ENCODE measurements around the gene HSP90AB1. TPM values are rescaled to one million over a fixed set of nuclear protein-coding genes. Genes with fewer than 3 reads are reported as not detected.

The HSP90AB1 gene
- total RNA-seq, 1 experiment from 2014 or later = 967 TPM

DNA sequence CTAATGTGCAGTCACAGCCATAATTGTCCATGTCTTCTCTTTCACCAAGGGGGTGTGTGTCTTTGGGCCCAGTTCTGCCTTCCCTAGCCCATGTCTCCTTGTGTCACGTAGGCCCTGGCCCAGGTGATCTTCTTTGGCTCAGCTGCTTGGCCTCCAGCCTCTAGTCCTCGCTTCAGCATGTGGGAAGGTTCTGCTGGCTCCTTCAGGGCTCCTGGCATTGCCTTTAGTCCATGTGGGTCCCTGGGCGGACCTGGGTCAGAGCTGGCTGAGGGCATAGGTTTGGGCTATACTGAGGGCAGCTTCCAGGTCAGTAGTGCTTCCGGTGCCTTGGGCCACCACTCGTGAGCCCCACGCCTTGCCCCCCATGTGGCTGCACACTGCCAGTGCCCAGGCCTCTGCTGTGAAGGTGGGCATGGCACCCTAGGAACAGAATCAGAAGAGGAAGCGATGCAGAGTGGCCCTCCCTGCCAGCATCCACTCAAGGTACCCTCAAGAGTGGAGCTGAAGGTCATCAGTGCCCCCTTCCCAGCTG, 53.5 kb downstream of the HSP90AB1 start:
- TF ChIP-seq, protein P1, sequence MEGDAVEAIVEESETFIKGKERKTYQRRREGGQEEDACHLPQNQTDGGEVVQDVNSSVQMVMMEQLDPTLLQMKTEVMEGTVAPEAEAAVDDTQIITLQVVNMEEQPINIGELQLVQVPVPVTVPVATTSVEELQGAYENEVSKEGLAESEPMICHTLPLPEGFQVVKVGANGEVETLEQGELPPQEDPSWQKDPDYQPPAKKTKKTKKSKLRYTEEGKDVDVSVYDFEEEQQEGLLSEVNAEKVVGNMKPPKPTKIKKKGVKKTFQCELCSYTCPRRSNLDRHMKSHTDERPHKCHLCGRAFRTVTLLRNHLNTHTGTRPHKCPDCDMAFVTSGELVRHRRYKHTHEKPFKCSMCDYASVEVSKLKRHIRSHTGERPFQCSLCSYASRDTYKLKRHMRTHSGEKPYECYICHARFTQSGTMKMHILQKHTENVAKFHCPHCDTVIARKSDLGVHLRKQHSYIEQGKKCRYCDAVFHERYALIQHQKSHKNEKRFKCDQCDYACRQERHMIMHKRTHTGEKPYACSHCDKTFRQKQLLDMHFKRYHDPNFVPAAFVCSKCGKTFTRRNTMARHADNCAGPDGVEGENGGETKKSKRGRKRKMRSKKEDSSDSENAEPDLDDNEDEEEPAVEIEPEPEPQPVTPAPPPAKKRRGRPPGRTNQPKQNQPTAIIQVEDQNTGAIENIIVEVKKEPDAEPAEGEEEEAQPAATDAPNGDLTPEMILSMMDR (IDR thresholded peaks at IDR 0.05; ENCODE audit: insufficient read depth in 1 of 2, low read depth in 1 of 2, low read length in 1 of 2, severe bottlenecking in 1 of 2, unreplicated experiment in 1 of 2) = no peak
- Mint-ChIP-seq H3K36me3 (ENCODE audit: insufficient read depth, unreplicated experiment) (peaks cover 32% of the 10 kb centered on the region), H3K9me3 (ENCODE audit: unreplicated experiment) (no peaks in the 10 kb centered on the region), H3K27ac (ENCODE audit: unreplicated experiment) (no peak overlapping the region), H3K27me3 (ENCODE audit: insufficient read depth, unreplicated experiment) (peaks cover 9% of the 10 kb centered on the region), H3K4me1 (ENCODE audit: low read depth, unreplicated experiment) (peaks cover 7% of the 10 kb centered on the region), H3K4me3 (ENCODE audit: unreplicated experiment) (no peak overlapping the region)
- no peak for DNase-seq
- peaks cover 9% of the 10 kb centered on the region; the same call in 1 of the 2 replicates for H3K4me1 ChIP-seq
- no peak overlapping the region for H3K4me3 ChIP-seq (ENCODE audit: low read depth, low read length)
- peaks cover 2% of the 10 kb centered on the region; the same call in 1 of the 2 replicates for H3K36me3 ChIP-seq (ENCODE audit: control insufficient read depth, insufficient read depth, low read length)
- intact Hi-C loops (cut with micrococcal nuclease; ENCODE audit: unreplicated experiment) = no loop called here
- CTCF ChIA-PET = no interaction called here
- BruUV-seq (replicated peaks) = no TSS peak
- H3K27me3 ChIP-seq (replicated peaks; ENCODE audit: control insufficient read depth, insufficient read depth, low read length) = peaks cover 4% of the 10 kb centered on the region; the same call in 1 of the 2 replicates
- POLR2A ChIA-PET = no interaction called here
- no peaks in the 10 kb centered on the region for H3K9me3 ChIP-seq

DNA sequence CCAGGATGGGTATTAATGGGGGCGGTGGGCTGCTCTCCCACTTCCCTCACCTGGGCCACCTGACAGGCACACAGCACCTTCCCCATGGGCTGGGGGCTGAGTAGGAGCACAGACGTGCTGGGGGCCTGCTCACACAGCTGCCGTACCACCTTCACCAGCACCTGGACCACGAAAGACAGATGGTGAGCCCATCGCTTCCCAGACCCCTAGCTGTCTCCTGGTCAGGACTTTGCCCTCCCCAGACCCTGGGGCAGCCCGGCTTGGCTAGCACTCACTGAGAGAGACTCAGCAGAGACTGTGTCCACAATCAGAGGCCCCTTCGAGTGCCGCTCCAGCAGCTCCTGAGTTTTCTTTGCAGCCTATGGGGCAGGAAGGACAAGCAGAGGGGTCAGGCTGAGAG, 54.2 kb downstream of the HSP90AB1 start:
- Mint-ChIP-seq H3K4me3 (ENCODE audit: unreplicated experiment) (no peak overlapping the region), H3K9me3 (ENCODE audit: unreplicated experiment) (no peaks in the 10 kb centered on the region), H3K36me3 (ENCODE audit: insufficient read depth, unreplicated experiment) (peaks cover 32% of the 10 kb centered on the region), H3K27me3 (ENCODE audit: insufficient read depth, unreplicated experiment) (peaks cover 8% of the 10 kb centered on the region), H3K4me1 (ENCODE audit: low read depth, unreplicated experiment) (peaks cover 7% of the 10 kb centered on the region), H3K27ac (ENCODE audit: unreplicated experiment) (no peak overlapping the region)
- intact Hi-C loops (cut with micrococcal nuclease; ENCODE audit: unreplicated experiment) = no loop called here
- Histone ChIP-seq H3K36me3 (ENCODE audit: control insufficient read depth, insufficient read depth, low read length) (peaks cover 2% of the 10 kb centered on the region; the same call in 1 of the 2 replicates), H3K4me1 (peaks cover 9% of the 10 kb centered on the region; the same call in 1 of the 2 replicates), H3K27me3 (replicated peaks; ENCODE audit: control insufficient read depth, insufficient read depth, low read length) (peaks cover 4% of the 10 kb centered on the region; the same call in 1 of the 2 replicates), H3K4me3 (ENCODE audit: low read depth, low read length) (no peak overlapping the region), H3K9me3 (no peaks in the 10 kb centered on the region)
- no TSS peak for BruUV-seq (replicated peaks)
- DNase-seq = no peak
- POLR2A ChIA-PET = no interaction called here
- CTCF ChIA-PET = no interaction called here
- TF ChIP-seq, protein P1 (IDR thresholded peaks at IDR 0.05; ENCODE audit: insufficient read depth in 1 of 2, low read depth in 1 of 2, low read length in 1 of 2, severe bottlenecking in 1 of 2, unreplicated experiment in 1 of 2) = no peak

DNA sequence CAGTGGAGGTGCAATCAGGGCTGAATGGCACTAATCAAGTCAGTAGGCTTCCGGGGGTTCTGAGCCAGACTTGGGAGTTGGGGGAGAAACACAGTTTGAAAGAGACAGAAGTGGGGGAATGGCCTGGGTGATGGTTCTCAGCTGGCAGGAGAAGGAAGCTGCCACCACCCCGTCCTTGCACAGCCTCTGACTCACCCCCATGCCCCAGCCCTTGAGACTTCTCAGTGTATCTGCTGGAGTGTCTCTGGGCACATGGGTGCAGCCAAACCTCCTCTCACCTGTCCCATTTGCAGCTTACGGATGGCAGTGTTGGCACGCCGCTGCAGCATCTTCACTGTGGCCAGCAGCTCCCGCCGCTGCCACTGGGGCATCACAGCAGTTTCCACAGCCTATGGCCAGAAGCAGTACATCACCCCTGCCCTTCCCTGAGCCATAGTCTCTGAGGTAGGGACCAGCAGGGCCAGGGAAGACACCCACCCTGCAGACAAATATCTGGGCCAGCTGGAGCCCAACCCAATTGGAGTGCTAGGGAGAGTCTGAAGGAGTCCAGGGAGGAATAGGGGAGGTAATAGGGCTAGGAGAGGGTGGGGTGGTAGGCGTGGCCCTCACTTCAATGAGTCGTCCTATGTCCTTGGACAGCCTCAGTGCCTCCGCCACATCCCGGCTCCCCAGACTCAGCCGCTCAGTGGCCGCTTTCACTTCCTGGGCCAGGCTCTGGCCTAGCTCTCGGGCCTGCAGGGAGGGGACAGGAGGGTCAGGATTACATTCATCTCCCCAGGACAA, 55.1 kb downstream of the HSP90AB1 start:
- no TSS peak for BruUV-seq (replicated peaks)
- Mint-ChIP-seq H3K4me1 (ENCODE audit: low read depth, unreplicated experiment) (peaks cover 7% of the 10 kb centered on the region), H3K27me3 (ENCODE audit: insufficient read depth, unreplicated experiment) (no peaks in the 10 kb centered on the region), H3K36me3 (ENCODE audit: insufficient read depth, unreplicated experiment) (peaks cover 25% of the 10 kb centered on the region), H3K27ac (ENCODE audit: unreplicated experiment) (no peak overlapping the region), H3K4me3 (ENCODE audit: unreplicated experiment) (no peak overlapping the region), H3K9me3 (ENCODE audit: unreplicated experiment) (no peaks in the 10 kb centered on the region)
- TF ChIP-seq, protein P1 (IDR thresholded peaks at IDR 0.05; ENCODE audit: insufficient read depth in 1 of 2, low read depth in 1 of 2, low read length in 1 of 2, severe bottlenecking in 1 of 2, unreplicated experiment in 1 of 2) = no peak
- intact Hi-C loops (cut with micrococcal nuclease; ENCODE audit: unreplicated experiment) = no loop called here
- H3K27me3 ChIP-seq (replicated peaks; ENCODE audit: control insufficient read depth, insufficient read depth, low read length) = peaks cover 2% of the 10 kb centered on the region; the same call in 1 of the 2 replicates
- DNase-seq = no peak
- no peaks in the 10 kb centered on the region for H3K9me3 ChIP-seq
- H3K36me3 ChIP-seq (ENCODE audit: control insufficient read depth, insufficient read depth, low read length) = peaks cover 2% of the 10 kb centered on the region; the same call in 1 of the 2 replicates
- peaks cover 9% of the 10 kb centered on the region; the same call in 1 of the 2 replicates for H3K4me1 ChIP-seq
- ChIA-PET POLR2A (interaction anchor here (0.6 kb wide), 1 partner anchor 15 kb away, joined by 3 read pairs; no protein-coding TSS in a partner anchor), CTCF (no interaction called here)
- H3K4me3 ChIP-seq (ENCODE audit: low read depth, low read length) = no peak overlapping the region
